ENCODE data around the gene TTC7B.

- TF ChIP-seq CTCF (IDR thresholded peaks at IDR 0.05; ENCODE audit: borderline replicate concordance, extremely low read depth, low read length, poor library complexity, severe bottlenecking) (no peak), EZH2 (IDR thresholded peaks at IDR 0.05; ENCODE audit: borderline replicate concordance, low read depth, low read length, severe bottlenecking) (no peak)
Observed at GRCh38 chr14:90559811-90560492, 256.3 kb downstream of the TTC7B start.
